GM21367 (cell line): ENCODE results near the gene CREM.
"Not testable (repeated sequence)": the region's sequence is repeated elsewhere in the genome, so short reads cannot be mapped to it uniquely, and the experiment has no call there.

Source experiments
- ATAC-seq: cut with Tn5 transposase; IDR thresholded peaks from one replicate; pipeline ENCODE4 v1.9.1; 2021; ENCODE audit not compliant: unreplicated experiment

The CREM gene

DNA sequence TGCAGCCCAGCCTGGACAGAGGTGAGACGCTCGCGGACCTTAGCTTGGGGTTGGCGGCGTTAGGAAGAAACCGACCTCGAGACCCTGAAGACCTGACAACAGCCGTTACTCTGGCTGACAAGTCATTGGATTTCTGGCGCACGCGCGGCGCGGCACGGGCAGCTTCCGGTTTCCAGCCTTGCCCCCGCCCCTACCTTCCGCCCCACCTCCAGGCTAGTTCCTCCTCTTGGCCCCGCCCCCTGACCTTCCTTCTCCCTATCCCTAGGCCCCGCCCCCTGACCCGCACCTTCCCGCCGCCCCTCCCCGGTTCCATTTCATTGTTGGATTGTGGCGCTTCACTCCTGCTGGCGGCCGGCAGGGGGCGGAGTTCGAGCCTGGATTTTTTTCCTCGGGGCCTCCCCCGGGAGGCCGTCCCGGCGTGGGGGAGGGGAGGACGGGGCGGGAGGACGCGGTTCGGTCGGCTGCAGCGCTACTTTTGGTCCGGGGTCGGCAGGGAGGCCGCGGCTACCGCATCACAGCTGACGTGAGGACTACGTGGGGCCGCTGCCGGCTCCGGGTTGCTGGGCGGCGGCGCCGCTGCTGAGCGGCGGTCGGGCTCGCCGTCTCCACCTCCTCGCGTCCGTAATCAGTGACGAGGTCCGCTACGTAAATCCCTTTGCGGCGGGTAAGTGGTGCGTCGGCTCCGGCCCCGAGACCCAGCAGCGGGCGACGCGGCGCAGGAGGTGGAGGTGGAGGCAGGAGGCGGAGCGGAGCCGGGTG lies at the start of gene CREM:
Gene CREM, plus strand, starts transcription at position 317 of the 759 bp plus-strand sequence. CDS start 10,990 bp downstream, outside the sequence.
- peak; percentile 74 for ATAC-seq

DNA sequence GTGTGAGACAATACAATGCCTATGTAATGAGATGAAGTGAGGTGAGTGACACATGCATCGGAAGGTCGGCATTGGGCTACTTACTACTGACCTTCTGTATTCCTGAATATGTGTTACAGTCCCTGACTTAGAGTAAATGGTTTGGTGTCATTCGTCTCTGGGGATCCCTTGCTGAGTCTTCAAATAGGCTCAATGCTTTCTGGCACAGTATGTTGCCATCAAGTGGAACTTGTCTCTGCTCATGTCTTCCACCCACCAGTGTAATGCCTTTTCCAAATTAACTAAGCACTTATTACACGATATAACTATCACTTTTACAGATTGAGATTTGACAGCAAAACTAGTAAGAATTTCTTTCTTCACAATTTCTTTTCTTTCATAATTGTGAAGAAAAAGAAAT lies 47.4 kb upstream of the CREM start:
- no peak for ATAC-seq

DNA sequence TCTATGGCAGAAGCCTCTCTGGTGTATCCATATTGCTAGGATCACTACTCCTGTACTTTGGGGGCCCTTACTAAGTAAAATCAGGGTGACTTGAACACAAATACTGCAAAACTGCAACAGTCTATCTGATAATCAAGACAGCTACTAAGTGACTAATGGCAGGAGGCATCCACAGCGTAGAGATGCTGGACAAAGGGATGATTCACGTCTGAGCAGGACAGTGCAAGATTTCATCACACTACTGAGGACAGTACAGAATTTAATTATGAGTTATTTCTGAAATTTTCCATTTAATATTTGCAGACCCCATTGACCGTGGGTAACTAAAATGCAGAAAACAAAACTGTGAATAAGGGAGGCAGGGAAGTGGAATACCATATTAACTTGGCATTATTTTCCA lies 46.9 kb upstream of the CREM start:
- ATAC-seq, result no peak

DNA sequence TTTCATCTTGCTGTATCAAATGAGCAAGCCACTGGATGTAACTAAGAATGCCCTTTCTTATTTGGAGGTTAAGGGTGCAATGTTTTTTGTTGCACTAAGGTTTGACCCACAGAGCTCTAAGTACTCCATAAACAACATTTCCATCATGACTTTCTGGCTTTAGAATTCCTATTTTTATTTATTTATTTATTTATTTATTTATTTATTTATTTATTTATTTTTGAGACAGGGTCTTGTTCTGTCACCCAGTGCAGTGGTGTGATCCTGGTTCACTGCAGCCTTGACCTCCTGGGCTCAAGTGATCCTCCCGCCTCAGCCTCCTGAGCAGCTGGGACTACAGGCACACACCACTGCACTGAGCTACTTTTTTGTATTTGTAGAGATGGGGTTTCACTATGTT lies 46.4 kb upstream of the CREM start:
- not testable (repeated sequence) for ATAC-seq

DNA sequence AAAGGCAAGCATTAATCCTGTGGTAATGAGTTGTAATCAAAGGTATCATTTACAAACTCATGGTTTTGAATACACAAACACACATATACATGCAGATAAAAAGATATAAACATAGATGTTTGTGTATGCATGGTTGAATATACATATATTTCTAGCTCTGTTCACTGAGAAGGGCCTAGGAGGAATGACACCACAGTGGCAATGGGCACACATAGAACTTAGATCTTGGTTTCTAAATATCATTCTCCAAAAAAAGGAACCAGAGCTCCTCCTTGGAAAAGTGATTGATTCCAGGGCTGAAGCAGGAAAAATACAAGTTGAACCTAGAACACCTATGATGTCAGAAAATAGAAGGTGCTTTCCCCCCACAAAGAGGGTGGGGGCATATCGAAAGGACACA lies 43.4 kb upstream of the CREM start:
- ATAC-seq, result no peak

DNA sequence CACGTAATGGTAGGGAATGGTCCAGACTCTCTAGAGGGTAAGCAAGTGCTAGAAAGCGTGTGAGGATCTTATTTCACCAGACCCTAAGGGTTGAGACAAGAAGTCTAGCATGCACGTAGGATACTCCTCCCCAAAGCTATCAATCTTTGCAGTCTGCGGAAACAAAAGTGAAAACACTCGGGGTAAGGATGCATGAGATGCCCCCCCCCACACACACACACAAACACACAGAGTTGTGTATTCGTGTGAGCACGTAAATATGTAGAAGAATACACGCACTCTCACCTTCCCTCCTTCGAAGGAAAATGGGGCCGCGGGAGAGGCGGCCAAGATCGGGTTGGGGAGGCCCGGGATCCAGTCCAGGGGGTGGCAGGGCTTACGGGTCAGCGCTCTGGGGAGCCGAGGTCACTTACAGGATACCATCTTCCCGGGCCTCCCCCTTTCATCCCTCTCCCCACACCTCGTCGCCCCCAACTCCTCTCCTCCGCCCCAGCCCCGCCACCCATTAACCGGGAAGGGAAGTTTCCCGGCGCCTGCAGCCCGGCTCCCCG lies 37.0 kb upstream of the CREM start:
- ATAC-seq, result peak; percentile 30

DNA sequence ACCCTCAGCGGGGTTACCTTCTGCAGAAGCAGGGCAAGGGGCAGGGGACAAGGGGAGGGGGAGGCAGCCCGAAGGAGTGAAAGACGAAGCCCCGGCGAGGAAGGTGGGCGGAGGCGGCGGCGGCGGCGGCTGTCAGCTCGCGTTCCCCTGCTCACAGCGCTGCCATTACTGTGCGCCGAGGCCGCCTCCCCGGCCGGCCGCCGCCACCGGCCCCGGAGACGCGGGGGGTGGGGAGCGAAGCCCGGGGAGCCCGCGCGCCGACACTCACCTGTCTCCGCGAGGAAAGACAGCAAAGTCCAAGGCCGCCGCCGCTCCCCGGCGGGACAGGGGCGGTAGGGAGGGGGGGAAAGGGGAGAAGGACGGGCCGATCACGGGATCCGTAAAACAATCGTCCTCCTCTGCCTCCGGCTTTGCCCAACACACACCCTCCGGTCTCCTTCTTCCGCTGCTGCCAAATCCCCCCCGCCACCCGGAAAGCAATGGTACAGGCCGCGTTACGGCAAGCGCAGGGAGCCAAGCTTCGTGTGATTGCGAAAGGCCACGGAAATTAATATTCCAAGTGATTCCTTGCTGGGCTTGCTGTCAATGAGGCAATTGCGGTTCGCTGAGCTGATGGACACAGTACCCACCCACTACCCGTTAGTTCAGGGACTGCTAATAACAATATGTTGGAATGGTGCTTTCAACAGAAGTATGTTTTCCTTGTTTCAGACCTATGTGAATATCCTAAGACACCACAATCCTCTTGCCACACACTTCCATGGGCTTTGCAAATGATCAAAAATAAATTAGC lies 36.3 kb upstream of the CREM start, which contains the start of gene CUL2:
Gene CUL2, minus strand, starts transcription at position 180 of the 793 bp plus-strand sequence. CDS start 19,024 bp downstream, outside the sequence.
- ATAC-seq, result peak; percentile 91

DNA sequence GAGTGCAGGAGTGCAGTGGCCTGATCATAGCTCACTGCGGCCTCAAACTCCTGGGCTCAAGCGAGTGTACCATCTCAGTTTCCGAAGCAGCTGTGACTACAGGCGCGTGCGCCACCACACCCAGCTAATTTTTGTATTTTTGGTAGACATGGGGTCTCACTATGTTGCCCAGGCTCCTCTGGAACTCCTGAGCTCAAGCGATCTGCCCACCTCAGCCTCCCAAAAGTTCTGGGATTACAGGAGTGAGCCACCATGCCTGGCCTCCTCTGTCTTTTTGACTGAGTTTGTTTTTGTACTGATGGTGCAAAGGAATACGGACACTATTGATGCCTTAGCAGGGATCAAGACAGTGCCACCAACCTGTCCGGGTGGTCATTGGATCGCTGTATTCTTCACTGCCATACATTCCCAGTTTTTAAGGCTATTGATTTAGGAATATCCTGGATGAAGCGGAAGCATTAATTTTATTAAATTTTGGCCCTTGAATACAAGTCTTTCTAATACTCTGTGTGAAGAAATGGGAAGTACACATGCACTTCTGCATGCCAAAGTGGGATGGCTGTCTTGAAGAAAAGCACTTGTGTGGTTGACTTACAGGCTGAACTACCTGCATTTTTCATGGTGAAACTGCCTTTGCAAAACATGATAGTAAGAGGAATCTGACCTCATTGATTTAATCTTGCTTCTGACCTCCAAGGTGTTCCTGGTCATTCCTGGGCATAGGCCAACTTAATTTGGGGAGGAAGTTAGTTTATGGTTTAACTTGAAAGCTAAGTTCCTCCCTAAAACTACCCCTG lies 34.5 kb upstream of the CREM start:
- no peak for ATAC-seq

DNA sequence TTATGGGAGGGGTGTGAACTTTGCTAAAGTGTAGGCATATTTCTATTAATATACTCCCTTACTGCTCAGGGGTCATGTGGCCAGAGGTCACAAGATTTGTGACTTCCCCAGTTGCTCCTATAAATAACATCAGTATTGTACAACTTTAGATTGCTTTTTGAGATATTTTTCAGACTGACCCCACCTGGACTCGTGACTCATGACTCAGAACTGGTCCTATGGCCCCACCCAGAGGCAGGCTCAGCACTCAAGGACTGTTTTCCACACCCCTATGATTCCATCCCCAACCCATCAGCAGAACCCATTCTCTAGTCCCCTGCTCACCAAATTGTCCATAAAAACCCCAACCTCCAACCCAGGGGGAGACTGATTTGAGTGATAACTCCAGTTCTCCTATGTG lies 33.8 kb upstream of the CREM start:
- ATAC-seq, result no peak

DNA sequence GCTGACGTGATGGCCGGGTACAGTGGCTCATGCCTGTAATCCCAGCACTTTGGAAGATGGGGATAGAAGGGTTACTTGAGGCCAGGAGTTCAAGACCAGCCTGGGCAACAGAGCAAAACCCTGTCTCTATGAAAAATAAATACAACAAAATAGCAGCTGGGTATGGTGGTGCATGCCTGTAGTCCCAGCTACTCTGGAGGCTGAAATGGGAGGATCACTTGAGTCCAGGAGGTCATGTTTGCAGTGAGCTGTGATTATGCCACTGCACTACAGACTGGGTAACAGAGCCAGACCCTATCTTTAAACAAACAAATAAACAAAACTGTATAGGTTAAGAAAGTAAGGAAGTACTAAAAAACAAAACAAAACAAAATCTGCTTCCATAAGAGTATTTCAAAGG lies 30.3 kb upstream of the CREM start:
- no peak for ATAC-seq

DNA sequence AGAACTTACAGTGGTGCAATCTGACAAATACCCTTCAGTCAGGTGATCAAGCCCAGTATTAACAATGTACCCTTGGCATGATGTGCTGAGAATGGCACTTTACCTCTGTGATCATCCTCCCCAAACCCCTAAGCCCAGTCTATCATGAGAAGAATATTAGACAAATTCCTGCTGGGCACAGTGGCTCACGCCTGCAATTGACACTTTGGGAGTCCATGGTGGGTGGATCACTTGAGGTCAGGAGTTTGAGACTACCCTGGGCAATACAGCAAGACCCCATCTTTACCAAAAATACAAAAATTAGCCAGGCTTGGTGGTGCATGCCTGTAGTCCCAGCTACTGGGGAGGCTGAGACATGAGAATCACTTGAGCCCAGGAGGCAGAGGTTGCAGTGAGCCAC lies 29.1 kb upstream of the CREM start:
- no peak for ATAC-seq

DNA sequence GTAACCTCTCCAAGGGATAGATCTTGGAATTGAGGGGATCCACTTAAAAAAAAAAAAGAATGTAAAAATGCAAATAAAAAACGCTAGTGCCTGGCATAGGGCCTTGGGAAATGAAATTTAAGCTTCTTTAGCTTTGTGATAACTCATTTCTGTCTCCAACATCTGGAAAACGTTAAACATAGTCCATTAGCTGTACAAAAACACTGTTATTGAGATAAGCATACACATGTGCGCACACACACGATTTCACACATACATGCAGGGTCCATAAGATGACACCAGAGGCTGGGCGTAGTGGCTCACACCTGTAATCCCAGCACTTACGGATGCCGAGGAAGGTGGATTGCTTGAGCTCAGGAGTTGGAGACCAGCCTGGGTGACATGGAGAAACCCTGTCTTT lies 22.8 kb upstream of the CREM start:
- ATAC-seq, result no peak

DNA sequence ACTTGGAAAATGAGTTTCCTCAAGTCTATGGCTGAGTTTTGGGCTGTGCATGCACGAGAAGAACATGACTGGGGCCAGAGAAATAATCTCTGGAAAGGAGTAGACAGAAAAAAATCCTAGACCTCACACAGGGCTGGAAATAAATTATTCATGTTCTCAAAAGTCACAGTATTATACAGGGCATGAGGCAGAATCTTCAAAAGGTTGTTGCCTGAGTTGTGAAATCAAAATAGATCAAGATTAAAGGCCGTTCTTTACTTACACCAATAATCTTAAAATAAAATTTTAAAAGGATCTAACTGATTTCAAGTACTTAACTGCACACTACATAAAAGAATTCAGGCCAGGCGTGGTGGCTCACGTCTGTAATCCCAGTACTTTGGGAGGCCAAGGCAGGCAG lies 14.1 kb upstream of the CREM start:
- no peak for ATAC-seq

DNA sequence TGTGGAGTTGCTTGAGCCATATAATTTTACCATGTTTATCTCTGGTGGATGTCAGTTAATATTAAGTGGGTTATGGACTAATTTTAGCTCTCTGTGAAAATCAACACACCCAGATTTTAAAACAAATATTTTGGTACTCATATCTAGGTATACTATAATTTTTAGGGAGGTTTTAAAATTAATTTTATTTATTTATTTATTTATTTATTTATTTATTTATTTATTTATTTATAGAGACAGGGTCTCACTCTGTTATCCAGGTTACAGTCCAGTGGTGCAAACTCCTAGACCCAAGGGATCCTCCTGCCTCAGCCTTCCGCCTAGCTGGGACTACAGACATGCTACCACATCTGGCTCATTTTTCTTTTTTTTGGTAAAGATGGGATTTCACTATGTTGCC lies 7.3 kb upstream of the CREM start:
- ATAC-seq, result no peak

DNA sequence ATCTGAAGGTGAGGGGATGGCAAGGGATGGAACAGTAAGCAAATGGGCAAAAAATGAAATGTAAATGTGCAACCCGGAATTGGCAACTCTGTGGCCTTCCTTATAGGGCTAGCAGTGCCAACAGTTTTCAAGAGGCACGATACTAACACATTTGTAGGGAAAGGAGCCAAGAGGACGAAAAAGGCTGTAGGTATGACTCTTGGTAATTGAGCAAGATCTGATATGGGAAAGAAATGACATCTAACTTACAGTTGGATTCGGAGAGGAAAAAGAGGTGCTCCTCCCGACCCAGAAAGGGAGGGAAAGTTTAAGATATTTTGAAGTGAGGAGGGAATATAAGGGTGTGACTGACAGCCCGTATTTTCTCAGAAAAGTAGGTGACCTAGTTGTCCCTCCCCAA lies 2.1 kb upstream of the CREM start:
- no peak for ATAC-seq

DNA sequence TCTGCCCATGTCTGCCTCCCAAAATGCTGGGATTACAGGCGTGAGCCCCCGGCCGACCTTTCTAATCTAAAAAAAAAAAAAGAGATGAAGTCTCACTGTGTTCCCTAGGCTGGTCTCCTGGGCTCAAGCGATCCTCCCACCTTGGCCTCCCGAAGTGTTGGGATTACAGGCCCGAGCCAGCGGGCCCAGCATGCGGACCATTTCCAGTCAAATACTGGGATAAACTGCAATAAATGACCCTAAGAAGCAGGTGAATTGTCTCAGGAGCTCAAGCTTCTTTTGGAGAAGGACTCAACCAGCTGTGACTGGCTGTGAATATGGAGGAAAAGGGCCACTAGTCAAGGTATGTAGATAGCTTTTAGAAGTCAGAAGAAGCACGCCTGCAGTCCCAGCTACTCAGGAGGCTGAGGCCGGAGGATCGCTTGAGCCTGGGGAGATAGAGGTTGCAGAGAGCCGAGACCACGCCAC lies 550 bp upstream of the CREM start:
- no peak for ATAC-seq

DNA sequence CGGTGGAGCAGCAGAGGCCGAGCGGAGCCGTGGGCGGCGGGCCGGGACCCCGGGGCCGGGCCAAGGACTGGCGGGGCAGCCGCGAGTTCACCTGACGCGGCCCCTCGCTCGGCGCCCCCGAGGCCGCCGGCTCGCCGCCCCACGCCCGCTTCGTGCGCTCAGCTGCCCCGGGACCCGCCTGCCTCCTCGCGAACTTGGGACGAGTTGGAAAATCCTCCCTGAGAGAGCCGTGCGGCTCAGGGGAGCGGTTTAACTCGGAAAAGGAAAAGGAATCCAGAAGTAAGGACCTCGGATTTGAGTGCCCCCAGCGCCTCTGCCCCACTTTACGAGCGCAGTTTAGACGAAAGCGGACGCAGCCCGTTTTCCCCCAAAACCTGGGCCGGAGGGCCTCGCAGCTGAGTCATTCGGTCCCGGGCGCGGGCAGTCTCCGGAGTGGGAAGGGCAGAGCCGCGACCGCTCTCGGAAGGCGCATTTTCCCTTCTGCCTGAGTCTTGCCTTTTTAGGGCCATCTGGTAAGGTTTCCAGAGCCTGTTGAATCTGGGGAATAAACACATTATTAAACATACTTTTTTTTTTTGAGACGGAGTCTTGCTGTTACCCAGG lies 744 bp downstream of the CREM start:
- ATAC-seq, result no peak

DNA sequence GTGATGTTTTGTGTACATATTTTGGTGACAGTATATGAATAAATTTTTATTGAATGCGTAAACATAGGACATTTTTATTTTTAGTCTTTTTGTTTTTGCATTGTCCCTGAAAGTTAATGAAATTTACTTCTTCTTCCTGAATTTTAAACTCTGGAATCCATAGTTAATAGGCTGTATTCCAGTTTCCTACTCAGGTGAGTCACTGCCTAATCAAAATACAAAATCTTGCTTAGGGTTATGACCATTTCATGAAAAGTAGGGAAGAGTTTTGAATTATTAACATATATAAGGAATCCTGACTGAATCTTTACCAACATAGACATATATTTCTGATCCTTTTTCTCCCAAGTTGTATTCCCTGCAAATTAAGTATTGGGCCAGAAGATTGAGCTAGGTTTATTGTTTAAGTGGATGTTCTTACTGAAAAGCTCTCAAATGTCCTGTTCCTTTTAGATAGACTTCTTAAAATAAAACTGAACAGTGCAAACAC lies 2.6 kb downstream of the CREM start:
- no peak for ATAC-seq

DNA sequence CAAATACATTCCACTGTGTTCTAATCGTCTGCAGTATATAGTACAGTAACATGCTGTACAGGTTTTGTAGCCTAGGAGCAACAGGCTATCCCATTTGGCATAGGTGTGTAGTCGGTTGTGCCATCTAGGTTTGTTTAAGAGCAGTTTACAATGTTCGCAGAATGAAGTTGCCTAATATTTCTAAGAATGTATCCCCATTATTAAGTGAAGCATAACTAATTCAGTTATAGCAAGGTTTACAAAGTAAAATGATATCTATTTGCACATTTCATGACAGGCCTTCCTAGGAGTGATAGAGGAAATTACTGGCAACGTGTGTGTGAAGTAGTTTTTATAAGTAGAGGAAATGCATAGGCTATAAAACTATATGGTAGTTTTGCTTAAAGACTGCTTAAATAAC lies 4.0 kb downstream of the CREM start:
- ATAC-seq, result no peak

DNA sequence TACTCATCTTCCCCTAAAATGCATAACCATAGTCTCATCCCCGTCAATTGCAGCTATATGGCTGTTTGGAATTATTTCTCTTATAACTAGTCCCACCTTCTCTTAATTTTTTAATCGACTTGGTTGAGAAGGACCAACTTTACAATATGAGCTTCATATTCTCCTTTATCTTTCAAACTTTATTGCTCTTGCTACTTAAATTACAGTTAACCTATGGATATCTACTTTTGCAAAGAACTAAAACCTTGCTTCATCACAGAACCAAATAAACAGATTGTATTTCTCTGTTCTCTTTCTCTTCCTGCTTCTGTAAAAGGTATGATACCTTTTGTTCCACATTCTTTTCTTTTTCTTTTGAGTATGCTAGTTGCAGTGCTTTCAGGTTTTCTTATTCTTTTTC lies 6.1 kb downstream of the CREM start:
- no peak for ATAC-seq

DNA sequence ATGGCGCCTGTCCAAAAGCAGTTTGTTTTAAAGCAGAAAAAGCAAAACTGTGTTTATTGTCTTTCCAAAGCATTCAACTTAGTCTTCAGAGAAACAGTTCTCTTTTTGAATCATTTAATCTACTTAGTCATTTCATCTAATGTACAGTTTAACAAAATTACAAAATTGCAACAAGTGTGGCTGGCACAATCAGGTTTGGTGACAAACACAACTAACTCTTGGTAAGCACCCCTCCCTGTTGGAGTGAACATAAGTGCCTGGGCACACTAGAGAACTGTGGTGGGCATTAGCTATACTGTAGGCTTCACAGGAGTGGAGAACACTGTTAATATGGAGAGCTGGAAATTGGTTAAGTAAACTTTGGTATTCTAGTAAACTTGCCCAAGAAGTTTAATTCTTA lies 6.9 kb downstream of the CREM start:
- no peak for ATAC-seq
